IPS-11a (cell line): Measurements from ENCODE around the gene RBM4.
"Not testable (repeated sequence)": the region's sequence is repeated elsewhere in the genome, so short reads cannot be mapped to it uniquely, and the experiment has no call there.

ENCODE experiments used
- H3K4me3 ChIP-seq: one replicate; pipeline ENCODE4 v1.5.1; 2013; ENCODE audit warnings: low read depth, low read length, control low read depth

The RBM4 gene, protein sequence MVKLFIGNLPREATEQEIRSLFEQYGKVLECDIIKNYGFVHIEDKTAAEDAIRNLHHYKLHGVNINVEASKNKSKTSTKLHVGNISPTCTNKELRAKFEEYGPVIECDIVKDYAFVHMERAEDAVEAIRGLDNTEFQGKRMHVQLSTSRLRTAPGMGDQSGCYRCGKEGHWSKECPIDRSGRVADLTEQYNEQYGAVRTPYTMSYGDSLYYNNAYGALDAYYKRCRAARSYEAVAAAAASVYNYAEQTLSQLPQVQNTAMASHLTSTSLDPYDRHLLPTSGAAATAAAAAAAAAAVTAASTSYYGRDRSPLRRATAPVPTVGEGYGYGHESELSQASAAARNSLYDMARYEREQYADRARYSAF

DNA sequence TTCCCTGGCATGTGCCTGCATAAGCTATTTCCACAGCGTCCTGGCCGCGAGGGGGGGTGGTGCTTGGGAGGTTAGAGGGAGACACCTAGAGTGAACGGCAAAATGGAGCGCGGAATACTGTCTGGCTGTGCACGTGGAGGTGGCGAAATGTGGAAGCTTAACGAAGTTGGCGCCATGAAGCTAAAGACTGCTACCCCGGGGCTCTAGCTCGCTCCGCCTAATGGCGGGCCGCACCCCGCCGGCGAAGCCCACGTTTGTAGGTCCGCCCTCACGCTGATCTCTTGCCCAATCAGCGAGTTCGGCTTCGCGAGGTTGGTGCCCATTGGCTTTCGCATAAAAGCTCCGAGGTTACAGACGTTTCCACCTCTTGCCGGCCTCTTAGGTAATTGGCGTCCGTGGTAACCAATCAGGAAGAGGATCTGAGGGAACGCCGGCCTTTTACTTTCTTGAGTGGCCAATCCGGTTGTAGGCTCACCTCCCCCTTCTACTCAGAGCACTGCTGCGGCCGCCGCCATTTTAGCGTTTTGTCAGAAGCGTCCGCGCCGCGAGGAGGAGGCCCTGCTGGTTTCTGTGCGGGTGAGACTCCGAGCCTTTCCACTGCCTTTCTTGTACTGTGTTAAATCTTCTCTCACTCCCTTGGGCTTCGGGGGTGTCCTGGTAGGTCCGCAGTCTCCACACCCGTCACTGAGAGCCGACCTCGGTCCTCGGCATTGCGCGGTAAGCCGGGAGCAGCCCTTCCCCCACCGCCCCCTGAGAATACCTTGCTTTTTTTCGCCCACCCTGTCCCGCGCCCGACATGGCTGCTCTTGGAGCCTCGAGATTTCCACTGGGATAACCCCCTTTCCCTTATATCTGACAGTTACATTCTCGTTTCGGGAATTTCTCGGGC is at the start of gene RBM4:
Gene RBM4, plus strand, starts transcription at position 527 of the 889 bp plus-strand sequence. CDS start 1,009 bp downstream, outside the sequence.
- H3K4me3 ChIP-seq: peak within 1 kb of the TSS; percentile 96

GRCh38 chr11:66589315-66589714 is 49.2 kb upstream of the RBM4 start:
- not testable (repeated sequence) for H3K4me3 ChIP-seq

DNA sequence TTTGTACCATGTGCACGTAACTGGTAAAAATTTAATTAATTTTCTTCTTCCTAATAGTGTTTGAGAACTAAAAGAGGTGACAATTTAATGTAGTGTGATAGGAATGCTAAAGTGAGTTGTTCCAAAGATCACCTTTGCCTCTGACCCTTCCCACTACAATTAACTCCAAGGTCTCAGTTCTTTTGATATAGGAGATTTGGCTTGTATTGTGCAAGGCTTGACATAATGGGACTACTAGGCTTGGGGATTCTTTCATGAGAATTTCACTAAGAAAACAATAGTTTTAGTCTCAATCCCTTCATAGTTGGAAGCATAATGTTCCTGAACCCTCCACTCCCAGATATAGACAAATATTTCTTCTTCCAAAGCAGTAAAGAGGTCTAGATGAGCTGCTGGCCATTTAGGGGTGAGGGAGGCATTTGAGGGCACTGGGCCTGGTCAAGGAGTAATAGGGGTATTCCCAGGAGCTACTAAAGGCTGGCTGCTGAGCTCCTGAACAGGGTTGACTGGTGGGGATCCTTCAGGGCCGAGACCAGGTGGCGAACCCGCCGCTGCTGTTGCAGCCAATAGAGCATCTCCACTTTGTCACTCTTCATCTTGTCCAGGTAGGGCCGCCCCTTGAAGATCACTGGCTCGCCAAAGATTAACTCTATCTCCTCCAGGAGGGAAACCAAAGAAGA is 48.4 kb upstream of the RBM4 start:
- no peak overlapping the region for H3K4me3 ChIP-seq

GRCh38 chr11:66591175-66591574 is 47.3 kb upstream of the RBM4 start:
- no peak overlapping the region for H3K4me3 ChIP-seq

GRCh38 chr11:66592457-66593302 is 45.8 kb upstream of the RBM4 start, which contains the start of the genes CCDC87 and CCS:
Gene CCDC87, minus strand, starts transcription at chr11:66593063. Its CDS starts 48 bp downstream, at chr11:66593015.
Gene CCS, plus strand, starts transcription at chr11:66593185. Its CDS starts 77 bp downstream, at chr11:66593262.
- H3K4me3 ChIP-seq: peak within 1 kb of the TSS; percentile 60

- peak overlapping the region; percentile 60 for H3K4me3 ChIP-seq
Measured at GRCh38 chr11:66593303-66593635, 45.2 kb upstream of the RBM4 start.

- H3K4me3 ChIP-seq: peak overlapping the region; percentile 60
Measured at GRCh38 chr11:66593650-66594049, 44.9 kb upstream of the RBM4 start.

DNA sequence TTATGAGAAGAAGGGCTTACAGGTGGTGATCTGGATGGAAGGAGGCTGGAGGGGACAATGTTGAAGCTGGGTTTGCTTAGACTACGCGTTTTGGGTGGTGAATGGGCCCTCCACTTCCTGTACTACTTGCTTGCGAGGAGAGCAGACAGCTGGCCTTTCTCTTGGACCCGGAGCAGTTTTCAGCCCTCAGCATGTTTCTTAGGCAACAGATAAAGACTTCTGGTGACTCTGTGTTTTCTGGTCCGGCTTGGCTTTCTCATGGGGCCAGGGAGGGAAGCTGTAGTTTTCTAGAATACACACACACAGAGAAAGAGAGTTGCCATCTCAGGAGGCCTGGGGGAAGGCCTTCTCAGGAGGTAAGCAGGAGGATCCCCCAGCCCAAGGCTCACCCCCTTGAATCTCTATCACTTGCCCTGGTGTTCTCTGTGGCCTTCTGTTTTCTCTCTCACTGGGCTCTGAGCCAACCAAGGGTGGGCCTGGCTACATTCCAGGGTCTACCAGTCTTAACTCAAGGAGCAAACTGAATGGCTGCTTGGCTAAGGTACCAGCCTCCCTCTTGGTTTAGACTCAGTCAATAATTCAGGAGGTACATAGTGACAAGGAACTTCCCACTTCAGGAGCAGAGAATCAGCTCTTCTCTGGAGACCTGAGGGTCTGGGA is 43.1 kb upstream of the RBM4 start:
- no peak overlapping the region for H3K4me3 ChIP-seq

GRCh38 chr11:66598993-66599392 is 39.5 kb upstream of the RBM4 start:
- no peak overlapping the region for H3K4me3 ChIP-seq

GRCh38 chr11:66600219-66600618 is 38.3 kb upstream of the RBM4 start:
- no peak overlapping the region for H3K4me3 ChIP-seq

DNA sequence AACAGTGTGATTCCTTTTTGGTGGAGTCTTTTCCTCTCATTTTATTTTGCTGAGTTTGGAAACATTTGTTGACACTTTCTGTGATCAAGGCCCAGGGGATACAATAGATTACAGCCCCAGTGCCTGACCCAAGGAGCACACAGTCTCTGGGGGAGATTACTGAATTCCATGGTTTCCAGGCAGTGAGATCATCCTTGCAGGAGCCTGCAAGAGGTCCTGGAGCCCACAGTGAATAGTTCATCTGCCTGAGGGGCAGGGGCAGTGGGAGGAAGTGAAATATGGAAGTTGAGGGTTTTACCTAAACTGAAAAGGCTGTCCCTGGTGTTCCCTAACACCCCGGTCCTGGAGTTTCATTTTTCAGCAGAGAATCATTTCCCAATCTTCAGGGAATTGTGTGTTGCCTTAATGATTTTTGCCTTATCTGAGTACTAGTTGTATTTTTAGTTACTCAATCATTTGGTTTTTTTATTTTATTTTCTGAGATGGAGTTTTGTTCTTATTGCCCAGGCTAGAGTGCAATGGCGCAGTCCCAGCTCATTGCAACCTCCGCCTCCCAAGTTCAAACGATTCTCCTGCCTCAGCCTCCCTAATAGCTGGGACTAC is 37.8 kb upstream of the RBM4 start:
- no peak overlapping the region for H3K4me3 ChIP-seq

GRCh38 chr11:66603072-66603471 is 35.4 kb upstream of the RBM4 start:
- H3K4me3 ChIP-seq: no peak overlapping the region

GRCh38 chr11:66604155-66604554 is 34.3 kb upstream of the RBM4 start:
- no peak overlapping the region for H3K4me3 ChIP-seq

GRCh38 chr11:66606608-66607007 is 31.9 kb upstream of the RBM4 start:
- not testable (repeated sequence) for H3K4me3 ChIP-seq

GRCh38 chr11:66607126-66607834 is 31.2 kb upstream of the RBM4 start:
- H3K4me3 ChIP-seq: no peak overlapping the region

- no peak overlapping the region for H3K4me3 ChIP-seq
Measured at GRCh38 chr11:66609721-66610617, 28.5 kb upstream of the RBM4 start.

DNA sequence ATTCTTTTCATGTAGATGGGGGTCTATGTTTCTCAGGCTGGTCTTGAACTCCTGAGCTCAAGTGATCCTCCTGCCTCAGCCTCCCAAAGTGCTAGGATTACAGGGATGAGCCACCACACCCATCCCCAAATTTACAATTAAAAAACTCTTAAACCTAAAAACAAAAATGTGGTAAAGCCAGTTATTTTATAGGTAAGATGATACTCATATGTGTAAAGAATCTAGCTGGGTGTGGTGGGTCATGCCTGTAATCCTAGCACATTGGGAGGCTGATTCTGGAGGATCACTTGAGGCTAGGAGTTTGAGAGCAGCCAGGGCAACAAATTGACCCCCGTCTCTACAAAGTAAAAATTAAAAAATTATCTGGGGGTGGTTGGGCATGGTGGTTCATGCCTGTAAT is 26.0 kb upstream of the RBM4 start:
- H3K4me3 ChIP-seq: no peak overlapping the region

- H3K4me3 ChIP-seq: no peak overlapping the region
Measured at GRCh38 chr11:66614073-66614472, 24.4 kb upstream of the RBM4 start.
